PC-9 (cell line): ENCODE data around the gene DMPK. TPM values are rescaled to one million over a fixed set of nuclear protein-coding genes. Genes with fewer than 3 reads are reported as not detected.

ENCODE experiments used
- BruUV-seq: library from RNA; stranded (reverse); fragments of 400-500 nt; replicated peaks from 2 replicates; lab custom pipeline; 2021; lab: Mats Ljungman, UMichigan
- CTCF ChIA-PET: fragments of 300-600 bp; sonication (Branson Sonifier 250); formaldehyde crosslinking; loops from one replicate; lab custom pipeline; 2022; ENCODE audit warnings: antibody characterized with exemption; lab: Charles Lee
- POLR2A ChIA-PET: fragments of 300-600 bp; sonication (Branson Sonifier 250); formaldehyde crosslinking; loops from one replicate; lab custom pipeline; 2022; ENCODE audit warnings: antibody characterized with exemption; ENCODE audit not compliant: unreplicated experiment; lab: Charles Lee
- DNase-seq, 2 experiments: peaks; one replicate each; pipeline versions ENCODE4 v3.0.0 to v3.0.0-alpha.2; 2015 to 2022; ENCODE audit warnings: mixed read lengths in 1 of 2
- H2AFZ ChIP-seq: fragments of 200-600 bp; sonication (generic); 2 replicates; pipeline ENCODE4 v1.8.1; 2017; ENCODE audit warnings: antibody characterized with exemption
- H3F3A ChIP-seq: fragments of 200-600 bp; sonication (generic); 2 replicates; pipeline ENCODE4 v1.8.1; 2017; ENCODE audit warnings: antibody characterized with exemption, mild to moderate bottlenecking, low read depth; ENCODE audit not compliant: insufficient read depth
- H3K27ac ChIP-seq: fragments of 200-600 bp; sonication (generic); 2 replicates; pipeline ENCODE4 v1.6.1; 2016; ENCODE audit warnings: mixed run types
- H3K27me3 ChIP-seq: fragments of 200-600 bp; sonication (generic); 2 replicates; pipeline ENCODE4 v1.6.1; 2016; ENCODE audit warnings: low read depth, mixed run types; ENCODE audit not compliant: insufficient read depth
- H3K36me3 ChIP-seq: fragments of 200-600 bp; sonication (generic); 2 replicates; pipeline ENCODE4 v1.6.1; 2016; ENCODE audit warnings: low read depth, mixed run types
- H3K4me1 ChIP-seq: fragments of 200-600 bp; sonication (generic); replicated peaks from 2 replicates; pipeline ENCODE4 v1.6.1; 2016; ENCODE audit warnings: mixed run types; ENCODE audit not compliant: insufficient read depth
- H3K4me2 ChIP-seq: fragments of 200-600 bp; sonication (generic); 2 replicates; pipeline ENCODE4 v1.6.1; 2017; ENCODE audit warnings: mixed run types
- H3K4me3 ChIP-seq: fragments of 200-600 bp; sonication (generic); 2 replicates; pipeline ENCODE4 v1.6.1; 2016; ENCODE audit warnings: mixed run types
- H3K79me2 ChIP-seq: fragments of 200-600 bp; sonication (generic); 2 replicates; pipeline ENCODE4 v1.6.1; 2017; ENCODE audit warnings: low read depth, mixed run types
- H3K9me2 ChIP-seq: fragments of 200-600 bp; sonication (generic); 2 replicates; pipeline ENCODE4 v1.8.1; 2017; ENCODE audit warnings: mild to moderate bottlenecking; ENCODE audit not compliant: insufficient read depth
- H3K9me3 ChIP-seq: fragments of 200-600 bp; sonication (generic); 2 replicates; pipeline ENCODE4 v1.8.1; 2016; ENCODE audit warnings: low read depth; ENCODE audit not compliant: insufficient read depth
- H4K20me1 ChIP-seq: fragments of 200-600 bp; sonication (generic); 2 replicates; pipeline ENCODE4 v1.8.1; 2017; ENCODE audit not compliant: insufficient read depth
- CTCF ChIP-seq: fragments of 200-600 bp; sonication (generic); conservative IDR thresholded peaks from 2 replicates; pipeline ENCODE4 v1.6.1; 2017; ENCODE audit warnings: mixed run types, antibody characterized with exemption, mild to moderate bottlenecking, moderate library complexity
- EZH2 ChIP-seq: fragments of 200-600 bp; sonication (generic); IDR thresholded peaks from 2 replicates; pipeline ENCODE4 v1.8.0; 2017; ENCODE audit warnings: antibody characterized with exemption, low read depth
- intact Hi-C: fragments of 100-400 bp; cut with micrococcal nuclease; formaldehyde crosslinking; loops from one replicate; pipeline ENCODE4 v1.10.0; 2022; ENCODE audit not compliant: unreplicated experiment
- total RNA-seq: library from RNA; stranded (reverse); gene quantifications from 2 replicates; pipeline ENCODE4 v1.2.3, GENCODE V29; 2021

The DMPK gene
- total RNA-seq, 1 experiment from 2014 or later, result 110 TPM

- Histone ChIP-seq H3K4me2 (no peak overlapping the region), H2AFZ (no peak overlapping the region), H3K79me2 (no peaks in the 10 kb centered on the region), H3K36me3 (no peaks in the 10 kb centered on the region), H3K9me3 (no peaks in the 10 kb centered on the region), H3K4me1 (peaks cover 15% of the 10 kb centered on the region), H3F3A (peaks cover 33% of the 10 kb centered on the region; the same call in 1 of the 2 replicates), H3K4me3 (no peak overlapping the region), H3K9me2 (no peaks in the 10 kb centered on the region), H3K27ac (no peak overlapping the region), H3K27me3 (no peaks in the 10 kb centered on the region), H4K20me1 (no peaks in the 10 kb centered on the region)
- no peak for DNase-seq
- ChIA-PET CTCF (no interaction called here), POLR2A (no interaction called here)
- intact Hi-C loops, result no loop called here
- BruUV-seq, result no TSS peak
- TF ChIP-seq CTCF, result no peak
- TF ChIP-seq EZH2, result no peak
Measured at GRCh38 chr19:45804959-45805230, 22.6 kb upstream of the DMPK start.

- ChIA-PET POLR2A (no interaction called here), CTCF (interaction anchor here (0.7 kb wide), 1 partner anchor 67 kb away, joined by 3 read pairs; no protein-coding TSS in a partner anchor)
- intact Hi-C loops, result no loop called here
- no TSS peak for BruUV-seq
- H2AFZ ChIP-seq, result no peak overlapping the region
- peaks cover 38% of the 10 kb centered on the region; the same call in 1 of the 2 replicates for H3F3A ChIP-seq
- H3K27me3 ChIP-seq, result no peaks in the 10 kb centered on the region
- no peak overlapping the region for H3K4me2 ChIP-seq
- H3K36me3 ChIP-seq, result no peaks in the 10 kb centered on the region
- H3K4me3 ChIP-seq, result no peak overlapping the region
- DNase-seq, result no peak
- TF ChIP-seq CTCF (no peak), EZH2 (no peak)
- no peaks in the 10 kb centered on the region for H4K20me1 ChIP-seq
- H3K27ac ChIP-seq, result no peak overlapping the region
- H3K79me2 ChIP-seq, result no peaks in the 10 kb centered on the region
- H3K9me3 ChIP-seq, result no peaks in the 10 kb centered on the region
- no peaks in the 10 kb centered on the region for H3K9me2 ChIP-seq
- peaks cover 15% of the 10 kb centered on the region for H3K4me1 ChIP-seq
Measured at GRCh38 chr19:45804140-45804958, 22.1 kb upstream of the DMPK start.

- no peak overlapping the region for H3K27ac ChIP-seq
- no TSS peak for BruUV-seq
- H3K4me1 ChIP-seq, result peaks cover 18% of the 10 kb centered on the region
- no peaks in the 10 kb centered on the region for H3K36me3 ChIP-seq
- TF ChIP-seq EZH2 (no peak), CTCF (no peak)
- no peak overlapping the region for H2AFZ ChIP-seq
- ChIA-PET POLR2A (no interaction called here), CTCF (no interaction called here)
- no peaks in the 10 kb centered on the region for H3K9me2 ChIP-seq
- intact Hi-C loops, result no loop called here
- no peaks in the 10 kb centered on the region for H4K20me1 ChIP-seq
- H3K9me3 ChIP-seq, result no peaks in the 10 kb centered on the region
- no peak overlapping the region for H3K4me3 ChIP-seq
- DNase-seq, result no peak
- no peak overlapping the region for H3K4me2 ChIP-seq
- H3F3A ChIP-seq, result peaks cover 36% of the 10 kb centered on the region; the same call in 1 of the 2 replicates
- H3K79me2 ChIP-seq, result no peaks in the 10 kb centered on the region
- no peaks in the 10 kb centered on the region for H3K27me3 ChIP-seq
Measured at GRCh38 chr19:45801603-45802175, 19.4 kb upstream of the DMPK start.
